GM20000 (cell line): ENCODE measurements around the gene ANXA5.
"Not testable (repeated sequence)": the region's sequence is repeated elsewhere in the genome, so short reads cannot be mapped to it uniquely, and the experiment has no call there.

Experiments
- DNase-seq: peaks from one replicate; pipeline ENCODE4 v3.0.0; 2012; ENCODE audit warnings: low spot score
- TF ChIP-seq, protein P1 (sequence below): IDR thresholded peaks from 2 replicates; pipeline ENCODE4 v1.5.1; 2012; ENCODE audit warnings: mild to moderate bottlenecking, control low read depth; ENCODE audit errors: extremely low read depth, missing control alignments

ANXA5 gene

DNA sequence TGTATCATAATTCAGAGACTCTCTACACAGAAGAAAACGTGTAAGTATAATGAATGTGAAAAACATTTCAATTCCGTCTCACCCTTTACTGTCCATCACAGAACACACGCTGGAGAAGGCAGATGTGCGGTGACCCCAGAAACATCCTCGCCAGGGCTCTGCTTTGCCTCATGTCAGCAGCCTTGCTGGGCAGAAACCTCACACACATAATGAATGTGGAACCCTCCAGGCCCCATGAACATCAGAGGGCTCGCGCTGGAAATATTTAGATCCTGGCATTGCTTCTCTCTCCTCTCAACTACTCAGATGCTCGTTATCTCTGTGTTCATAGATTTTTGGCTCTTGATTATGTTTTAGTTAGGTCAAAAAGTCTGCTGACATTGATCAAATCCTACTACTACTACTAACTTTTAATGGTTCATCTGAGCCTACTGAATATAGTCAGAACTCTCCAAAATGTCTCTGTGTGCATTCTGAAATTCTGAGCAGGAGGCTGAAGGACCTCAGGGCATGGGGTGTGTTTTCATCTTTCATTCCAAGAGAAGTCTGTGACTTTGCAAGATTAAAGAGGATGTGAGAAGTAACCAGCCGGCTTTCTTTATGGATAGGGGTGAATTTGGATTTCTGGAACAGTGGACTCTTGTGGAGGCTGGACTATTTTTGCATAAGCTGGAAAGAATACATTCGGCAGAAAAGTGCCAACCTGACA lies 41.2 kb upstream of the ANXA5 start:
- TF ChIP-seq, protein P1, sequence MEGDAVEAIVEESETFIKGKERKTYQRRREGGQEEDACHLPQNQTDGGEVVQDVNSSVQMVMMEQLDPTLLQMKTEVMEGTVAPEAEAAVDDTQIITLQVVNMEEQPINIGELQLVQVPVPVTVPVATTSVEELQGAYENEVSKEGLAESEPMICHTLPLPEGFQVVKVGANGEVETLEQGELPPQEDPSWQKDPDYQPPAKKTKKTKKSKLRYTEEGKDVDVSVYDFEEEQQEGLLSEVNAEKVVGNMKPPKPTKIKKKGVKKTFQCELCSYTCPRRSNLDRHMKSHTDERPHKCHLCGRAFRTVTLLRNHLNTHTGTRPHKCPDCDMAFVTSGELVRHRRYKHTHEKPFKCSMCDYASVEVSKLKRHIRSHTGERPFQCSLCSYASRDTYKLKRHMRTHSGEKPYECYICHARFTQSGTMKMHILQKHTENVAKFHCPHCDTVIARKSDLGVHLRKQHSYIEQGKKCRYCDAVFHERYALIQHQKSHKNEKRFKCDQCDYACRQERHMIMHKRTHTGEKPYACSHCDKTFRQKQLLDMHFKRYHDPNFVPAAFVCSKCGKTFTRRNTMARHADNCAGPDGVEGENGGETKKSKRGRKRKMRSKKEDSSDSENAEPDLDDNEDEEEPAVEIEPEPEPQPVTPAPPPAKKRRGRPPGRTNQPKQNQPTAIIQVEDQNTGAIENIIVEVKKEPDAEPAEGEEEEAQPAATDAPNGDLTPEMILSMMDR = no peak
- DNase-seq = no peak

- DNase-seq = peak; percentile 21
- TF ChIP-seq, protein P1 = no peak
Measured at GRCh38 chr4:121736735-121737351, 40.1 kb upstream of the ANXA5 start.

- TF ChIP-seq, protein P1 = no peak
- DNase-seq = no peak
Measured at GRCh38 chr4:121734571-121734970, 37.8 kb upstream of the ANXA5 start.

- TF ChIP-seq, protein P1 = no peak
- DNase-seq = no peak
Measured at GRCh38 chr4:121733942-121734341, 37.2 kb upstream of the ANXA5 start.

GRCh38 chr4:121729753-121730152 lies 33.0 kb upstream of the ANXA5 start:
- DNase-seq = not testable (repeated sequence)

DNA sequence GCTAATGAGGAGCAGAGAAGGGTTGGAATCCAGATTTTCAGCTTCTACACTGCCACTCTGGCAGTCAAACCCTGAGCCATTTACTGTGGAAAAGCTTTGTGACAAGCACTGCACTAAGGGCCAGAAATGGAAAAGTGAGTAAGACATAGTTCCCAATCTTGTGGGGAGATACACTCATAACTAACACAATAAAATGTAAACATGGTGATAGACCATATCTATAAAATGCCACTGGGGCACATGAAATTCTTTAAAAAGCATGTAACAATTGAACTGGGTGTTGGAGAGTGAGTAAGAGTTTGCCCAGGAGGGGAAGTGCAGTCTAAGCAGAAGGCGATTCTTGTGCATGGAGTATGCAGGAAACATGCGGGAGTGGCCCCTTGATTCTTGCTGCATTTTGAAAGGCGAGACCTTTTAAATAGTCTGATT lies 32.0 kb upstream of the ANXA5 start:
- TF ChIP-seq, protein P1 = no peak
- no peak for DNase-seq

DNA sequence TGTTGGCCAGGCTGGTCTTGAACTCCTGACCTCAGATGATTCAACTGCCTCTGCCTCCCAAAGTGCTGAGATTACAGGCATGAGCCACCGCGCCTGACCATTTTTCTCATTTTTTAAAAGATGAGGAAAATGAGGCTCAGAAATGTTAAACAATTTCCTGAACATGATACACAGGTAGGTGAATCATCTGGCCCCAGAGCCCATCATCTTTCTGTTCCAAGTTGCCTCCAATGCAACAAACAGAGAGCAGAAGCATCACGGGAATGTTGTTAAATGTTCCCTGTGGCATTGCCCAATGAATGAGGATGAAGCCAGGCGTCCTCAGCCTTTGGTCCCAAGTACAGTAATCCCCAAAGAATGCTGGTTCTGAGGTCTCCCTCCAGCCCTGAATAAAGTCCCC lies 31.3 kb upstream of the ANXA5 start:
- no peak for DNase-seq
- TF ChIP-seq, protein P1 = no peak
